DND-41 (cell line): ENCODE results near the gene CD74.

Experiments used
- ATAC-seq: fragments of 200-7000 bp; cut with Tn5 transposase; 3 replicates; pipeline ENCODE4 v1.9.1; 2021; ENCODE audit warnings: low read depth; ENCODE audit not compliant: insufficient read depth
- DNase-seq: peaks from one replicate; pipeline ENCODE4 v3.0.0-alpha.2; 2020
- H2AFZ ChIP-seq: 2 replicates; pipeline ENCODE4 v1.6.0; 2012; ENCODE audit warnings: low read depth, low read length
- H3K27ac ChIP-seq: 2 replicates; pipeline ENCODE4 v1.5.1; 2012; ENCODE audit warnings: low read length, inconsistent platforms
- H3K27me3 ChIP-seq: fragments of 200-600 bp; sonication (generic); 2 replicates; pipeline ENCODE4 v1.6.0; 2012; ENCODE audit warnings: low read length, mild to moderate bottlenecking, inconsistent platforms; ENCODE audit not compliant: insufficient read depth, poor library complexity
- H3K36me3 ChIP-seq: 2 replicates; pipeline ENCODE4 v1.5.1; 2012; ENCODE audit warnings: low read length, inconsistent platforms; ENCODE audit not compliant: insufficient read depth
- H3K4me1 ChIP-seq: 2 replicates; pipeline ENCODE4 v1.5.1; 2012; ENCODE audit warnings: mild to moderate bottlenecking, low read length; ENCODE audit not compliant: insufficient read depth
- H3K4me2 ChIP-seq: 2 replicates; pipeline ENCODE4 v1.6.0; 2012; ENCODE audit warnings: mild to moderate bottlenecking, moderate library complexity, low read length, inconsistent platforms; ENCODE audit not compliant: insufficient read depth
- H3K4me3 ChIP-seq, 2 experiments: fragments of 200-600 bp in 1 of 2; shearing (Covaris generic) in 1 of 2; 2 replicates each; pipeline ENCODE4 v1.5.1; 2012 to 2016; ENCODE audit warnings: inconsistent platforms in 2 of 2, low read length in 2 of 2, mild to moderate bottlenecking in 2 of 2, low read depth in 1 of 2, moderate library complexity in 1 of 2
- H3K79me2 ChIP-seq: 2 replicates; pipeline ENCODE4 v1.6.0; 2012; ENCODE audit warnings: low read length, inconsistent platforms; ENCODE audit not compliant: insufficient read depth
- H3K9ac ChIP-seq: 2 replicates; pipeline ENCODE4 v1.6.0; 2012; ENCODE audit warnings: low read depth, mild to moderate bottlenecking, inconsistent platforms, low read length, moderate library complexity
- H3K9me3 ChIP-seq: 2 replicates; pipeline ENCODE4 v1.5.1; 2012; ENCODE audit warnings: low read length, moderate library complexity, mild to moderate bottlenecking, inconsistent platforms; ENCODE audit not compliant: insufficient read depth, severe bottlenecking
- H4K20me1 ChIP-seq: 2 replicates; pipeline ENCODE4 v1.6.0; 2012; ENCODE audit warnings: low read length; ENCODE audit not compliant: insufficient read depth
- CTCF ChIP-seq: IDR thresholded peaks from 2 replicates; pipeline ENCODE4 v1.5.1; 2012; ENCODE audit warnings: borderline replicate concordance, low read length, moderate library complexity, mild to moderate bottlenecking; ENCODE audit not compliant: poor library complexity, severe bottlenecking; ENCODE audit errors: extremely low read depth
- EZH2 ChIP-seq: IDR thresholded peaks from 3 replicates; pipeline ENCODE4 v1.6.1; 2012; ENCODE audit warnings: borderline replicate concordance, low read depth, mild to moderate bottlenecking, moderate library complexity, low read length, inconsistent platforms; ENCODE audit not compliant: severe bottlenecking

CD74 gene

GRCh38 chr5:150394131-150394530, 18.6 kb downstream of the CD74 start:
- DNase-seq: no peak
- TF ChIP-seq CTCF (no peak), EZH2 (no peak)

GRCh38 chr5:150393096-150393645, 19.5 kb downstream of the CD74 start:
- Histone ChIP-seq H3K27ac (no peak overlapping the region), H2AFZ (no peak overlapping the region), H4K20me1 (no peaks in the 10 kb centered on the region), H3K4me2 (no peak overlapping the region), H3K9me3 (no peaks in the 10 kb centered on the region), H3K4me3 (no peak overlapping the region), H3K4me1 (no peaks in the 10 kb centered on the region), H3K79me2 (no peaks in the 10 kb centered on the region), H3K9ac (no peak overlapping the region), H3K36me3 (peaks cover 94% of the 10 kb centered on the region), H3K27me3 (no peaks in the 10 kb centered on the region)
- ATAC-seq (no peak), DNase-seq (no peak)
- TF ChIP-seq CTCF (no peak), EZH2 (no peak)

More at GRCh38 chr5:150394131-150394530, 18.6 kb downstream of the CD74 start:
- Histone ChIP-seq H3K79me2 (no peaks in the 10 kb centered on the region), H3K27me3 (no peaks in the 10 kb centered on the region), H3K9me3 (no peaks in the 10 kb centered on the region), H3K9ac (no peak overlapping the region), H3K36me3 (peaks cover 94% of the 10 kb centered on the region), H3K4me3 (no peak overlapping the region), H2AFZ (no peak overlapping the region), H3K4me1 (no peaks in the 10 kb centered on the region), H3K27ac (no peak overlapping the region), H3K4me2 (no peak overlapping the region), H4K20me1 (no peaks in the 10 kb centered on the region; the same call in 1 of the 2 replicates)
- no peak for ATAC-seq

- no peak for ATAC-seq
- no peak overlapping the region for H3K9ac ChIP-seq
- no peaks in the 10 kb centered on the region for H3K4me1 ChIP-seq
- H3K27me3 ChIP-seq: no peaks in the 10 kb centered on the region
- H3K4me3 ChIP-seq: no peak overlapping the region
- H3K4me2 ChIP-seq: no peak overlapping the region
- H3K79me2 ChIP-seq: no peaks in the 10 kb centered on the region
- H3K9me3 ChIP-seq: no peaks in the 10 kb centered on the region
- no peaks in the 10 kb centered on the region for H4K20me1 ChIP-seq
- TF ChIP-seq CTCF (no peak), EZH2 (no peak)
- DNase-seq: no peak
- peaks cover 94% of the 10 kb centered on the region for H3K36me3 ChIP-seq
- H3K27ac ChIP-seq: no peak overlapping the region
- H2AFZ ChIP-seq: no peak overlapping the region
Measured at GRCh38 chr5:150392680-150393079, 20.0 kb downstream of the CD74 start.
